ENCODE data around the gene NOSTRIN. TPM values are rescaled to one million over a fixed set of nuclear protein-coding genes. Genes with fewer than 3 reads are reported as not detected.
"Not testable (repeated sequence)": the region's sequence is repeated elsewhere in the genome, so short reads cannot be mapped to it uniquely, and the experiment has no call there.

Gene NOSTRIN
- total RNA-seq, 1 experiment from 2014 or later = 0.51 TPM

DNA sequence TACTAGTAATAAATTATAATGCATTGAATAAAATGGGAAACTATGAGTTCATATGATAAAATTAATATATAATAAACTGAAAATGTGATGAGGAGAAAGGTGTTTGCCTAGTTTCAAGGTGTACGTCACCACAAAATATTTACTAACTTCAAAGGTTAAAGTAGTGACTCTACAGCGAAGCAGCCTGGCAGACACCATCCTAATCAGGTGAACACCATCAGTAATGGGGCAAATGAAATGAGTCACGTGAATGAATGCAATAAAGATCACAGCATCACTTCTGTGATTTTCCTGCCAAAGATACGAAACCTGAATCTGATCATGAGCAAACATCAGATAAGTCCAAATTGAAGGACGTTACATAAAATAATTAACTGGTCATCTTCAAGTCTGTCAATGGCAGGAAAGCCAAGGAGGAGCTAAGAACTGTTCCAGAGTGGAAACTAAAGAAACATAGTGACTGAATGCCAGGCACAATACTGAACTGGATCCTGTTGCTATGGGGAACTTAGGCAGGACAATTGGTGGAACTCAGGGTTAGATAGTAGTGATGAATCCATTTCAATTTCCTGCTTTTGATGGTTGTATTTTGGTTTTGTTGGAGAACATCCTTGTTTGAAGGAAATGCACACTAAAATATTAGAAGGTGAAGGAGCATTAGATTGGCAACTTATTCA is 12.1 kb upstream of the NOSTRIN start:
- Mint-ChIP-seq H3K4me1 (ENCODE audit: insufficient read depth, unreplicated experiment) (no peaks in the 10 kb centered on the region), H3K9me3 (ENCODE audit: unreplicated experiment) (no peaks in the 10 kb centered on the region), H3K36me3 (ENCODE audit: insufficient read depth, unreplicated experiment) (no peaks in the 10 kb centered on the region), H3K27me3 (ENCODE audit: insufficient read depth, unreplicated experiment) (peaks cover 11% of the 10 kb centered on the region), H3K27ac (ENCODE audit: low read depth, unreplicated experiment) (no peak overlapping the region), H3K4me3 (ENCODE audit: unreplicated experiment) (no peak overlapping the region)
- TF ChIP-seq, protein P1, sequence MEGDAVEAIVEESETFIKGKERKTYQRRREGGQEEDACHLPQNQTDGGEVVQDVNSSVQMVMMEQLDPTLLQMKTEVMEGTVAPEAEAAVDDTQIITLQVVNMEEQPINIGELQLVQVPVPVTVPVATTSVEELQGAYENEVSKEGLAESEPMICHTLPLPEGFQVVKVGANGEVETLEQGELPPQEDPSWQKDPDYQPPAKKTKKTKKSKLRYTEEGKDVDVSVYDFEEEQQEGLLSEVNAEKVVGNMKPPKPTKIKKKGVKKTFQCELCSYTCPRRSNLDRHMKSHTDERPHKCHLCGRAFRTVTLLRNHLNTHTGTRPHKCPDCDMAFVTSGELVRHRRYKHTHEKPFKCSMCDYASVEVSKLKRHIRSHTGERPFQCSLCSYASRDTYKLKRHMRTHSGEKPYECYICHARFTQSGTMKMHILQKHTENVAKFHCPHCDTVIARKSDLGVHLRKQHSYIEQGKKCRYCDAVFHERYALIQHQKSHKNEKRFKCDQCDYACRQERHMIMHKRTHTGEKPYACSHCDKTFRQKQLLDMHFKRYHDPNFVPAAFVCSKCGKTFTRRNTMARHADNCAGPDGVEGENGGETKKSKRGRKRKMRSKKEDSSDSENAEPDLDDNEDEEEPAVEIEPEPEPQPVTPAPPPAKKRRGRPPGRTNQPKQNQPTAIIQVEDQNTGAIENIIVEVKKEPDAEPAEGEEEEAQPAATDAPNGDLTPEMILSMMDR (IDR thresholded peaks at IDR 0.05; ENCODE audit: unreplicated experiment) = no peak
- DNase-seq (ENCODE audit: unreplicated experiment) = no peak
- no TSS peak for BruUV-seq (replicated peaks)
- intact Hi-C loops (cut with micrococcal nuclease) = no loop called here
- CTCF ChIA-PET = interaction anchor here (0.7 kb wide), 1 partner anchor 36 kb away, joined by 3 read pairs; no protein-coding TSS in a partner anchor
- POLR2A ChIA-PET = interaction anchor here (1.0 kb wide), 1 partner anchor 129 kb away, joined by 3 read pairs; no protein-coding TSS in a partner anchor

DNA sequence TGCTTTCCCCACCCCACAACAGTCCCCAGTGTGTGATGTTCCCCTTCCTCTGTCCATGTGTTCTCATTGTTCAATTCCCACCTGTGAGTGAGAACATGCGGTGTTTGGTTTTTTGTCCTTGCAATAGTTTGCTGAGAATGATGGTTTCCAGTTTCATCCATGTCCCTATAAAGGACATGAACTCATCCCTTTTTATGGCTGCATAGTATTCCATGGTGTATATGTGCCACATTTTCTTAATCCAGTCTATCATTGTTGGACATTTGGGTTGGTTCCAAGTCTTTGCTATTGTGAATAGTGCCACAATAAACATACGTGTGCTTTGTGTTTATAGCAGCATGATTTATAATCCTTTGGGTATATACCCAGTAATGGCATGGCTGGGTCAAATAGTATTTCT is 11.3 kb upstream of the NOSTRIN start:
- H3K36me3 Mint-ChIP-seq (ENCODE audit: insufficient read depth, unreplicated experiment); H3K27ac Mint-ChIP-seq (ENCODE audit: low read depth, unreplicated experiment); intact Hi-C loops (cut with micrococcal nuclease); POLR2A ChIA-PET; CTCF ChIA-PET; H3K4me3 Mint-ChIP-seq (ENCODE audit: unreplicated experiment); H3K4me1 Mint-ChIP-seq (ENCODE audit: insufficient read depth, unreplicated experiment); DNase-seq (ENCODE audit: unreplicated experiment); H3K9me3 Mint-ChIP-seq (ENCODE audit: unreplicated experiment); BruUV-seq (replicated peaks): not testable (repeated sequence)
- H3K27me3 Mint-ChIP-seq (ENCODE audit: insufficient read depth, unreplicated experiment) = peaks cover 11% of the 10 kb centered on the region

DNA sequence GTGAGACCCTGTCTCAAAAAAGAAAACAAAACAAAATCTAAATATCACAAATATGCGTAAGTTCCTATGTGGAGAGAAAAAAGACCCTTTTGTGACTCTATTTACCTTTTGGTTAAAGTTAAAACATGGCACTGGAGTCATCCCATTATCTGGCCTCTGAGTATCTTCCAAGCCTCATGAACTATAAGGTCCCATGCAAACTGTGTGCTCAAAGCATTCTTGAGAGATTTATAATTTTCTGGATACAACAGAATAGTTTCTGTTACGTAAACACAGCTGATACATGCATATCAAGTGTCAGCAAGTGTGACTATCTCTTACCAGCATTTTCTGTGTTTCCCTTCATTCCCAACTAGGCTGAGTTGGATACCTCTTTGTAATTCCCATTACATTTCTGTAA is 8.8 kb upstream of the NOSTRIN start:
- POLR2A ChIA-PET = interaction anchor here (0.7 kb wide), 1 partner anchor 8 kb away, joined by 3 read pairs; no protein-coding TSS in a partner anchor
- DNase-seq (ENCODE audit: unreplicated experiment) = no peak
- BruUV-seq (replicated peaks) = no TSS peak
- Mint-ChIP-seq H3K4me1 (ENCODE audit: insufficient read depth, unreplicated experiment) (no peaks in the 10 kb centered on the region), H3K4me3 (ENCODE audit: unreplicated experiment) (no peak overlapping the region), H3K27ac (ENCODE audit: low read depth, unreplicated experiment) (no peak overlapping the region), H3K9me3 (ENCODE audit: unreplicated experiment) (no peaks in the 10 kb centered on the region), H3K36me3 (ENCODE audit: insufficient read depth, unreplicated experiment) (no peaks in the 10 kb centered on the region), H3K27me3 (ENCODE audit: insufficient read depth, unreplicated experiment) (peaks cover 3% of the 10 kb centered on the region)
- intact Hi-C loops (cut with micrococcal nuclease) = no loop called here
- CTCF ChIA-PET = no interaction called here
- TF ChIP-seq, protein P1 (IDR thresholded peaks at IDR 0.05; ENCODE audit: unreplicated experiment) = no peak

DNA sequence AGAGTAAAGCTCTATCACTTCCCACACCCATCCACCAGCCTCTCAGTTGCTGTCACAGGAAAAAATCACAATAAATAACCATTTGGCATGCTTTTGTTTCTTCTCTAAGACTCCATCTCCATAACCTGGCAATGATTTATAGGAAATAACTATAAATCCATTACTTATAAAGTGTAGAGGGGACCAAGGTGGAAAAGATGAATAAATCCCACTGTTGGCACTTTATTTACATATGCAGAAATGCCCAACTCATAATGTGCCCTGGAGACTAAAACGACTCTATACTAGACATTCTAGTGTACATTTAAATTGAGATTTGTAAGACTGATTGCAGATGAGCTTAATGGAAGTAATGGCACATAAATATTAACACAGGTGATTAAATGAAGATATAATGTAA is 7.5 kb upstream of the NOSTRIN start:
- DNase-seq (ENCODE audit: unreplicated experiment) = no peak
- POLR2A ChIA-PET = no interaction called here
- Mint-ChIP-seq H3K36me3 (ENCODE audit: insufficient read depth, unreplicated experiment) (no peaks in the 10 kb centered on the region), H3K27me3 (ENCODE audit: insufficient read depth, unreplicated experiment) (no peaks in the 10 kb centered on the region), H3K4me1 (ENCODE audit: insufficient read depth, unreplicated experiment) (no peaks in the 10 kb centered on the region), H3K27ac (ENCODE audit: low read depth, unreplicated experiment) (no peak overlapping the region), H3K4me3 (ENCODE audit: unreplicated experiment) (no peak overlapping the region), H3K9me3 (ENCODE audit: unreplicated experiment) (no peaks in the 10 kb centered on the region)
- no TSS peak for BruUV-seq (replicated peaks)
- TF ChIP-seq, protein P1 (IDR thresholded peaks at IDR 0.05; ENCODE audit: unreplicated experiment) = no peak
- CTCF ChIA-PET = no interaction called here
- intact Hi-C loops (cut with micrococcal nuclease) = no loop called here
